ENCODE results near the gene SPAAR. TPM values are rescaled to one million over a fixed set of nuclear protein-coding genes. Genes with fewer than 3 reads are reported as not detected.

The SPAAR gene
- polyA plus RNA-seq (not detected in 3 replicates), polyA minus RNA-seq (not detected in 3 replicates)
- not detected for polyA plus RNA-seq (2011; ENCODE audit: low read depth)
- polyA plus RNA-seq (2011; cell fraction: cytosol; rRNA removed): not detected in 2 replicates
- polyA plus RNA-seq (2011; cell fraction: nucleus; rRNA removed): not detected in 2 replicates
- not detected in 2 replicates for polyA plus RNA-seq (2012; ENCODE audit: low replicate concordance)
- polyA minus RNA-seq (2011; cell fraction: cytosol; rRNA and poly(A)+ RNA removed): not detected
- polyA minus RNA-seq (2011; cell fraction: nucleus; rRNA and poly(A)+ RNA removed): not detected in 2 replicates

GRCh38 chr9:35909274-35909673 is at the start of gene SPAAR:
TSS of gene SPAAR (plus strand) at chr9:35909490. CDS start at chr9:35910464, 974 bp downstream.
- Histone ChIP-seq H3K9ac (ENCODE audit: control insufficient read depth, extremely low read depth, insufficient read depth, low read length) (no peak within 1 kb of the TSS), H3K9me1 (ENCODE audit: control insufficient read depth, extremely low read depth, insufficient read depth, low read length) (no peaks in the 10 kb centered on the region), H3K79me2 (ENCODE audit: control insufficient read depth, insufficient read depth, low read length) (no peaks in the 10 kb centered on the region), H3K36me3 (ENCODE audit: control insufficient read depth in 2 of 2, extremely low read depth in 1 of 2, insufficient read depth in 2 of 2, low read length in 2 of 2) (no peaks in the 10 kb centered on the region), H4K20me1 (ENCODE audit: control insufficient read depth, extremely low read depth, insufficient read depth, low read length) (no peaks in the 10 kb centered on the region), H3K27me3 (ENCODE audit: control insufficient read depth, extremely low read depth, insufficient read depth, low read length) (no peaks in the 10 kb centered on the region), H3K4me3 (ENCODE audit: control insufficient read depth in 2 of 3, extremely low read depth in 1 of 3, insufficient read depth in 2 of 3, low read depth in 1 of 3, low read length in 3 of 3) (no peak within 1 kb of the TSS), H2AFZ (ENCODE audit: control insufficient read depth, low read length) (peak within 1 kb of the TSS; percentile 14), H3K4me1 (ENCODE audit: control insufficient read depth, extremely low read depth, insufficient read depth, low read length) (peaks cover 38% of the 10 kb centered on the region), H3K9me3 (ENCODE audit: control insufficient read depth, low read depth, low read length) (no peaks in the 10 kb centered on the region), H3K27ac (ENCODE audit: control insufficient read depth, insufficient read depth, low read length) (no peak within 1 kb of the TSS), H3K4me2 (ENCODE audit: control insufficient read depth, extremely low read depth, insufficient read depth, low read depth, low read length) (peak within 1 kb of the TSS; percentile 54)
- TF ChIP-seq EZH2 (IDR thresholded peaks at IDR 0.05; ENCODE audit: low read length) (no peak), CTCF (optimal IDR thresholded peaks at IDR 0.05 in 1 of 3, IDR thresholded peaks at IDR 0.05 in 1 of 3, conservative IDR thresholded peaks at IDR 0.05 in 1 of 3; ENCODE audit: extremely low read depth in 1 of 3, insufficient read depth in 2 of 3, low read length in 3 of 3) (no peak)
- DNase-seq (ENCODE audit: low read depth, low spot score) (no peak), FAIRE-seq (no peak)
- dilution Hi-C loops (cut with MboI; ENCODE audit: extremely low pct_ligation_motif_present, low sequenced_read_pairs): no loop called here

- Histone ChIP-seq H3K9ac (ENCODE audit: control insufficient read depth, extremely low read depth, insufficient read depth, low read length) (no peak overlapping the region), H3K36me3 (ENCODE audit: control insufficient read depth in 2 of 2, extremely low read depth in 1 of 2, insufficient read depth in 2 of 2, low read length in 2 of 2) (no peaks in the 10 kb centered on the region), H3K4me2 (ENCODE audit: control insufficient read depth, extremely low read depth, insufficient read depth, low read depth, low read length) (no peak overlapping the region), H3K9me1 (ENCODE audit: control insufficient read depth, extremely low read depth, insufficient read depth, low read length) (no peaks in the 10 kb centered on the region), H2AFZ (ENCODE audit: control insufficient read depth, low read length) (no peak overlapping the region), H3K4me1 (ENCODE audit: control insufficient read depth, extremely low read depth, insufficient read depth, low read length) (no peaks in the 10 kb centered on the region), H3K79me2 (ENCODE audit: control insufficient read depth, insufficient read depth, low read length) (no peaks in the 10 kb centered on the region), H3K4me3 (ENCODE audit: control insufficient read depth in 2 of 3, extremely low read depth in 1 of 3, insufficient read depth in 2 of 3, low read depth in 1 of 3, low read length in 3 of 3) (no peak overlapping the region), H4K20me1 (ENCODE audit: control insufficient read depth, extremely low read depth, insufficient read depth, low read length) (no peaks in the 10 kb centered on the region), H3K27ac (ENCODE audit: control insufficient read depth, insufficient read depth, low read length) (no peak overlapping the region), H3K9me3 (ENCODE audit: control insufficient read depth, low read depth, low read length) (no peaks in the 10 kb centered on the region), H3K27me3 (ENCODE audit: control insufficient read depth, extremely low read depth, insufficient read depth, low read length) (peaks cover 13% of the 10 kb centered on the region)
- DNase-seq (ENCODE audit: low read depth, low spot score) (no peak), FAIRE-seq (no peak)
- dilution Hi-C loops (cut with MboI; ENCODE audit: extremely low pct_ligation_motif_present, low sequenced_read_pairs): no loop called here
- TF ChIP-seq CTCF (optimal IDR thresholded peaks at IDR 0.05 in 1 of 3, IDR thresholded peaks at IDR 0.05 in 1 of 3, conservative IDR thresholded peaks at IDR 0.05 in 1 of 3; ENCODE audit: extremely low read depth in 1 of 3, insufficient read depth in 2 of 3, low read length in 3 of 3) (no peak), EZH2 (IDR thresholded peaks at IDR 0.05; ENCODE audit: low read length) (no peak)
These were observed 49.3 kb upstream of the SPAAR start for GRCh38 chr9:35859990-35860339.
